GM21515 (cell line): Measurements from ENCODE around the gene DSC3.
"Not testable (repeated sequence)": the region's sequence is repeated elsewhere in the genome, so short reads cannot be mapped to it uniquely, and the experiment has no call there.

ENCODE experiments used
- ATAC-seq: cut with Tn5 transposase; IDR thresholded peaks from one replicate; pipeline ENCODE4 v1.9.1; 2021; ENCODE audit not compliant: unreplicated experiment

DSC3 gene

DNA sequence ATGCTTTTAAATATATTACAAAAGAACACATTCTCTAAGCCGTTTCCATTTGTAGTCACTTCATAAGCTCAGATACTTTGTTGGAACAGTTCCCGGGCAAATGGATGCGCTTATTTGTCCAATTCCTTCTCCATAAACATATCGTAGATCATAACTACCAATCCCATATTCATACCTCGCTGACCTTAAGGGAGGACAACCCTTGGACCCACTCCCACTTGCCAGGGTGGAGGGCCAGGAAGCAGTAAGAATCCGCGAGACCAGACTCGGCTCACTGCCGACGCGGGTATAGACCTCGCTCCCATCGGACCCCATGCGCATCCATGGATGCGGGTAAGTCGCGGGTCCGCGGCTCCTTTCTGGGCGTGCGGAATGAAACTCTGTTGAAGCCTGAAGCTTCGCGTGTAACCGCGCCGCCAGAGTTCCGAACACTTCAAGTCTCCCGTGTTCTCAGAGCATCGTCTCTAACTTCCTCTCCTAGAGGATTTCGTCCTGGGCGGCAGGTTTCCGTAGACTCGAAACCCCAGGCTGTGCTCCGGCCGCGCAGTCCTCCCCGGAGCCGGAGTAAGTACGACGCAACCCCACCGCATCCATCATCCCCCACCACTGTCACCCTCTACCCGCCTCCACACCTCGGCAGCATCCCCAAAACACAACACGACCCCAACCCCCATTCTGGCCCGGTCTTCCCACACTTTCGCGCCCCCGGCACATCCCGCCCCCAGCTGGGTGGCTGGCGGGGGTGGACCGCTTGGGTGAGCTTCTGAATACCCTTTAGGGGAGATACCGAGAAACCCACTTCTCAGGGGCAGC is 1.1 kb downstream of the DSC3 start:
- no peak for ATAC-seq

GRCh38 chr18:31040686-31041270 is 1.8 kb downstream of the DSC3 start:
- ATAC-seq, result no peak

DNA sequence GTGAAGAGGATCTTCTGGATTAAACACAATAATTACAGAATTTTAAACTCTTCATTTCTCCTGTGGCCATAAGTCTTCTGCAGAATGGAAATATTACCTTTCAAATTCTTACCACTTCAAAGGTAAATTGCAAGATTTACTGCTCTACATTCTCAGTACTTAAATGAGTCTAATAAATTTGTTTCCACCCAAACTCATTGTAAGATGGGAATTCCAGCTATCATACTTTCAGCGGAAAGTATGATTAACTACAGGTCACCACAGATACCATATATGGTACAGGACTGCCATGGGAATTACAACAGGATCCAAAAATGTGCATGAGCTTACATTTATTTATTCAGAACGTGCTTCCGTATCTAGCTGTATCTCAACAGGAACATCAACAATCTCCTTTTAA is 3.1 kb downstream of the DSC3 start:
- no peak for ATAC-seq

- ATAC-seq, result not testable (repeated sequence)
Observed at GRCh38 chr18:31037686-31038085, 4.9 kb downstream of the DSC3 start.

DNA sequence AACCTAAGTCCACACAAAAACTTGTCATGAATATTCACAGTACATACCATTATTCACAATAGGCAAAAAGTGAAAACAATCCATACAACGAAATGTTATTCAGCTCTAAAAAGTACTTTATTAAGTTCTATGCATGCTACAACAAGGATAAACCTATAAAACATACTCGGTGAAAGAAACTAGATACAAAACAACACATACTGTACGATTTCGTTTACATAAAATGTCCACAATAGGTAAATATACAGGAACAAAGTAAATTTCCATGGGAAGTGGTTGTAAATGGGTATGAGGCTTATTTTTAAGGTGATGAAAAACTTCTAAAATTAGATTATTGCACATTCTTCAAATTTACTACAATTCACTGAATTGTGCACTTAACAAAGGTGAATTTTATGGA is 8.0 kb downstream of the DSC3 start:
- ATAC-seq, result no peak

GRCh38 chr18:31030574-31031278 is 11.8 kb downstream of the DSC3 start:
- no peak for ATAC-seq

DNA sequence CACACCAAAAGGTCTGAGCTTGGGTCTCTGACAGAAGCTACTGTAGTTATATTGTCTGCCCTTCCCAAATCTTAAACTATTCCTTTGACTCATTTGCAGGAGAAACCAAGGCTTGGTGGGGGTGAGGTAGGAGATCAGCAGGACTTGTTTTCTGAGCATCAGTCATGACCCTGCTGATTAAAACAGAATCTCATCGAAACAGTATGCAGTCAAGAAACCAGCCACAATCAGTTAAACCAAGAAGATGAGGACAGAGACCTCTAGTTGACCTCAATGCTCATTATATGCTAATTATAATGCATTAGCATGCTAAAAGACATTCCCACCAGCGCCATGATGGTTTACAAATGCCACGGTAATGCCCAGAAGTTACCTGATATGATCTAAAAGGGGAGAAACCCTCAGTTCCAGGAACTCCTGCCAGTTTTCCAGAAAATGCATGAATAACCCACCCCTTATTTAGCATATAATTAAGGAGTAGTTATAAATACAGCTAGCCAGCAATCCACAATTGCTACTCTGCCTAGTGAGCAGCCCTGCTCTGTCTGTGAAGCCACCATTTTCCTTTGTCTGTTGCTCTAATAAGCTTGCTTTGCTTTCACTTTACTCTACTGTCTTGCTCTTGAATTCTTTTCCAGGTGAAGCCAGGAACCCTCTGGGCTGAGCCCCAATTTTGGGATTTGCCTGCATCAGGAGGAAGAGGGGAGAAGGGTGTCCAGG is 26.7 kb downstream of the DSC3 start:
- no peak for ATAC-seq

DNA sequence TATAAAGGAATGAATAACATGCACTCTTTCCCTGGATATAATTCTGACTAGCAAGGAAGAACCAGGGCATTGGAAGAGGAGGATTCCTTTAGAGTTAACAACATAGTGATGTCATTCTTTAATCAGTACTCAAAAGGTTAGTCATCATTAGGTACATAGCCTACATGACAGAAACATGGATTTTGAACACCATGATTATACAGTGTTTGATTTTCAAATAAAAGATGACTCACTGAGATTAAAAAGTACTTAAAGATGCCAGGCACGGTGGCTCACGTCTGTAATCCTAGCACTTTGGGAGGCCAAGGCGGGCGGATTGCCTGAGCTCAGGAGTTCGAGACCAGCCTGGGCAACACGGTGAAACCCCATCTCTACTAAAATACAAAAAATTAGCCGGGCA is 31.1 kb downstream of the DSC3 start:
- ATAC-seq, result not testable (repeated sequence)

GRCh38 chr18:31010601-31011000 is 31.9 kb downstream of the DSC3 start:
- no peak for ATAC-seq

DNA sequence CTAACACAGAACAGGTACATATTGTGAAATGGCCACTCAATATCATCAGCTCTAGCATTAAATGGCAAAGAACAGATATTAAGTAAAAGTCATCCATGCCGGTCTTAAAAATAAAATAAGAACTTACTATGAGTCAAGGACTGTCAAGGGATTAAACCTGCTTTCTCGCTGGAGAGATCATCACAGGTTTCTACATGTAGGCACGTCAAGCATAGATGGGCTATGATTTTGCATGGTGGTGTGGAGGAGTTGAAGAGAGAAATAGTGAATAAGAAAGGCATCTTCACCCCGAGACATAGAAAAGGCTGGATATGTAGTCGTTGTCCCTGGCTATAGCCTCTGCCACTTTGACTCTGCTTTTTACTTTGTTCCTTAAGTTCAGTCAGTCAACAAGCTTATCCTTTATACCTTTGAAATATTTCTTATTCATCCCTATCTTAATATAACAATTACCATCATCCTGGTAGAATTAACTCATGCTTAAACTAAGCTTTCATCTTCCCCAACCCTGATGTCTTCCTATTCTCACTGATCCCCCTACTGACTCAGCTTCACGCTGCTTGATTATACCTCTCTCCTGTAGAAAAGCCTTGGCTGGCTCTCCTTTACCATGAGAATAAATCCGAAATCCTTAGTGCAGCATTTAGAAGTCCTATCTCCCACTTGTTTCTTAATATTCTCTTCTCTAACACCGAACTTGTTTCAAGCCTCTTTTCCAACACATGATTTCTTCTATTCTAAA is 42.5 kb downstream of the DSC3 start:
- ATAC-seq, result no peak

GRCh38 chr18:30999186-30999585 is 43.4 kb downstream of the DSC3 start:
- no peak for ATAC-seq

DNA sequence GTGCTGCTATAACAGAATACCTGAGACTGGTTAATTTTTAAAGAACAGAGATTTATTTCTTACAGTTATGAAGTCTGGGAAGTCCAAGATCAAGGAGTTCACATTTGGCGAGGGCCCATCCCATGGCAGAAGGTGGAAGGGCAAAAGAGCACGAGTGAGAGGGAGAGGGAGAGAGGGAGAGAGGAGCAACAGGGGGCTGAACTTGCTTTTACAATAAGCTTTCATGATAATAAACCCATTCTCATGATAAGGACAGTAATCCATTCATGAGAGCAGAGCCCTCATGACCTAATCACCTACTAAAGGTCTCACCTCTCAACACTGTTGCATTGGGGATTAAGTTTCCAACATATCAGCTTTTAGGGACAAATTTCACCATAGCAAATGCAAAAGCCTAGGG is 45.3 kb downstream of the DSC3 start:
- ATAC-seq, result no peak

GRCh38 chr18:30992231-30992630 is 50.3 kb downstream of the DSC3 start:
- ATAC-seq, result no peak

- no peak for ATAC-seq
Observed at GRCh38 chr18:30991397-30991796, 51.1 kb downstream of the DSC3 start.

- no peak for ATAC-seq
Observed at GRCh38 chr18:30989141-30989540, 53.4 kb downstream of the DSC3 start.

DNA sequence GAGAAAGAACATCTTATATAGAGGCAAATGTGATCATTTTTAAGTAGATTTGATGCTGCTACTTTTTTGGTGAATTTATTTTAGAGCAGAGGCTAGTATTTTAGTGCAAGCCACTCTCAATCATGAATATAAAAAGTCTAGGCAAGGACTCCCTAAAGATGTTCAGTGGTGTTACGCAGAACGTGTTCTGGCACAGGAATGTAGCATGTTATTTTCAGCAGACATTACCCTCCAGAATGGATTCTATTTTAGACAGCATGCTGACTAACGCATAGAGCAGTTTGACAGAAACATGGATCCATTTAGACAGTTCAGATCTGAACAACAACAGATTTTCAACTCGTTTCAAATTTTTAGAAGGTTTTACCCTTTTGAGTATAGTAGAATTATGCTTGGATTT is 54.1 kb downstream of the DSC3 start:
- no peak for ATAC-seq

GRCh38 chr18:30987467-30988241 is 54.9 kb downstream of the DSC3 start:
- no peak for ATAC-seq

GRCh38 chr18:30985753-30986152 is 56.8 kb downstream of the DSC3 start:
- no peak for ATAC-seq

GRCh38 chr18:30982285-30982992 is 60.1 kb downstream of the DSC3 start:
- ATAC-seq, result no peak
